Neural crest cell (in vitro differentiated cells): Measurements from ENCODE around the gene SLC51A. TPM values are rescaled to one million over a fixed set of nuclear protein-coding genes. Genes with fewer than 3 reads are reported as not detected.
"Not testable (repeated sequence)": the region's sequence is repeated elsewhere in the genome, so short reads cannot be mapped to it uniquely, and the experiment has no call there.

Experiments used
- DNase-seq: peaks from one replicate; pipeline ENCODE4 v3.0.0; 2021; ENCODE audit warnings: low read depth, mixed read lengths, low spot score
- H3K27ac Mint-ChIP-seq: one replicate; pipeline ENCODE4 v1.8.0; 2021; ENCODE audit warnings: mild to moderate bottlenecking, mixed read lengths; ENCODE audit not compliant: unreplicated experiment
- H3K27me3 Mint-ChIP-seq: 2 replicates; pipeline ENCODE4 v1.8.0; 2021; ENCODE audit warnings: low read depth, mild to moderate bottlenecking, mixed read lengths
- H3K36me3 Mint-ChIP-seq: 2 replicates; pipeline ENCODE4 v1.8.0; 2021; ENCODE audit warnings: low read depth, mild to moderate bottlenecking, mixed read lengths
- H3K4me1 Mint-ChIP-seq: 2 replicates; pipeline ENCODE4 v1.8.0; 2021; ENCODE audit warnings: mixed read lengths
- H3K4me3 Mint-ChIP-seq: one replicate; pipeline ENCODE4 v1.8.0; 2021; ENCODE audit warnings: mild to moderate bottlenecking, mixed read lengths
- H3K9me3 Mint-ChIP-seq: 2 replicates; pipeline ENCODE4 v1.8.0; 2021; ENCODE audit warnings: mixed read lengths
- CTCF ChIP-seq: fragments of 200-600 bp; sonication (generic); conservative IDR thresholded peaks from 2 replicates; pipeline ENCODE4 v1.5.0; 2021; ENCODE audit warnings: antibody characterized with exemption, mild to moderate bottlenecking
- total RNA-seq: library from RNA; stranded (reverse); gene quantifications from 2 replicates; pipeline ENCODE4 v1.2.1, GENCODE V29; 2021

SLC51A gene
- total RNA-seq, 1 donor from 2014 or later: not detected

- no peaks in the 10 kb centered on the region for H3K4me1 Mint-ChIP-seq
- H3K4me3 Mint-ChIP-seq: no peak overlapping the region
- H3K36me3 Mint-ChIP-seq: peaks cover 28% of the 10 kb centered on the region
- H3K27me3 Mint-ChIP-seq: no peaks in the 10 kb centered on the region
- no peak for TF ChIP-seq CTCF
- DNase-seq: no peak
- peaks cover 2% of the 10 kb centered on the region for H3K9me3 Mint-ChIP-seq
- no peak overlapping the region for H3K27ac Mint-ChIP-seq
These were observed 25.4 kb downstream of the SLC51A start for GRCh38 chr3:196241704-196242103.

DNA sequence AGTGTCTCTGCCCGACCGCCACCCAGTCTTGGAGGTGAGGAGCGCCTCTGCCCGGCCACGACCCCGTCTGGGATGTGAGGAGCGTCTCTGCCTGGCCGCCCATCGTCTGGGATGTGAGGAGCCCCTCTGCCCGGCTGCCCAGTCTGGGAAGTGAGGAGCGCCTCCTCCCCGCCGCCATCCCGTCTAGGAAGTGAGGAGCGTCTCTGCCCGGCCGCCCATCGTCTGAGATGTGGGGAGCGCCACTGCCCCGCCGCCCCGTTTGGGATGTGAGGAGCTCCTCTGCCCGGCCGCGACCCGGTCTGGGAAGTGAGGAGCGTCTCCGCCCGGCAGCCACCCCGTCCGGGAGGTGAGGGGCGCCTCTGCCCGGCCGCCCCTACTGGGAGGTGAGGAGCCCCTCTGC is 27.8 kb downstream of the SLC51A start:
- not testable (repeated sequence) for H3K27ac Mint-ChIP-seq, DNase-seq, H3K4me1 Mint-ChIP-seq, H3K27me3 Mint-ChIP-seq, H3K4me3 Mint-ChIP-seq, H3K9me3 Mint-ChIP-seq
- peaks cover 25% of the 10 kb centered on the region for H3K36me3 Mint-ChIP-seq

GRCh38 chr3:196246612-196247308 is 30.4 kb downstream of the SLC51A start:
- H3K9me3 Mint-ChIP-seq: peaks cover 2% of the 10 kb centered on the region
- H3K4me1 Mint-ChIP-seq: no peaks in the 10 kb centered on the region
- H3K36me3 Mint-ChIP-seq: peaks cover 24% of the 10 kb centered on the region
- no peak for DNase-seq
- no peaks in the 10 kb centered on the region for H3K27me3 Mint-ChIP-seq
- no peak overlapping the region for H3K27ac Mint-ChIP-seq
- TF ChIP-seq CTCF: no peak
- H3K4me3 Mint-ChIP-seq: no peak overlapping the region

GRCh38 chr3:196251918-196252317 is 35.6 kb downstream of the SLC51A start:
- Mint-ChIP-seq H3K4me1 (no peaks in the 10 kb centered on the region), H3K27me3 (no peaks in the 10 kb centered on the region), H3K9me3 (no peaks in the 10 kb centered on the region), H3K36me3 (peaks cover 6% of the 10 kb centered on the region), H3K4me3 (no peak overlapping the region), H3K27ac (no peak overlapping the region)
- TF ChIP-seq CTCF: no peak
- no peak for DNase-seq

- no peaks in the 10 kb centered on the region for H3K4me1 Mint-ChIP-seq
- no peaks in the 10 kb centered on the region for H3K27me3 Mint-ChIP-seq
- TF ChIP-seq CTCF: no peak
- DNase-seq: no peak
- no peaks in the 10 kb centered on the region for H3K9me3 Mint-ChIP-seq
- no peak overlapping the region for H3K27ac Mint-ChIP-seq
- peaks cover 6% of the 10 kb centered on the region for H3K36me3 Mint-ChIP-seq
- H3K4me3 Mint-ChIP-seq: no peak overlapping the region
These were observed 38.3 kb downstream of the SLC51A start for GRCh38 chr3:196254376-196255283.

- no peak for TF ChIP-seq CTCF
- H3K27me3 Mint-ChIP-seq: no peaks in the 10 kb centered on the region
- no peaks in the 10 kb centered on the region for H3K9me3 Mint-ChIP-seq
- DNase-seq: no peak
- H3K4me3 Mint-ChIP-seq: no peak overlapping the region
- H3K36me3 Mint-ChIP-seq: peaks cover 6% of the 10 kb centered on the region
- no peak overlapping the region for H3K27ac Mint-ChIP-seq
- no peaks in the 10 kb centered on the region for H3K4me1 Mint-ChIP-seq
These were observed 39.4 kb downstream of the SLC51A start for GRCh38 chr3:196255776-196256175.
